Liver (tissue), 9 donors: ENCODE data around the gene NIT2. TPM values are rescaled to one million over a fixed set of nuclear protein-coding genes. Genes with fewer than 3 reads are reported as not detected.

Experiments used
- DNase-seq: peaks from one replicate; pipeline ENCODE4 v3.0.0-alpha.2; 2017; ENCODE audit warnings: low spot score
- H3K27ac ChIP-seq, 2 donors: one replicate each; pipeline ENCODE4 v1.7.0; 2013; ENCODE audit warnings: inconsistent platforms in 2 of 2, low read length in 2 of 2, control low read depth in 1 of 2, low read depth in 1 of 2, mild to moderate bottlenecking in 1 of 2
- H3K27me3 ChIP-seq, 4 donors: one replicate each; pipeline versions ENCODE4 v1.6.1 to v1.7.0; 2013; ENCODE audit warnings: low read length in 3 of 4, inconsistent platforms in 1 of 4, mild to moderate bottlenecking in 1 of 4, moderate library complexity in 1 of 4; ENCODE audit not compliant: control insufficient read depth in 4 of 4, insufficient read depth in 4 of 4
- H3K36me3 ChIP-seq, 4 donors: one replicate each; pipeline versions ENCODE4 v1.6.1 to v1.7.0; 2013; ENCODE audit warnings: low read length in 3 of 4, mild to moderate bottlenecking in 3 of 4, low read depth in 1 of 4, moderate library complexity in 1 of 4; ENCODE audit not compliant: control insufficient read depth in 4 of 4, insufficient read depth in 3 of 4
- H3K4me1 ChIP-seq, 4 donors: one replicate each; pipeline versions ENCODE4 v1.6.1 to v1.7.0; 2013; ENCODE audit warnings: low read length in 3 of 4, mild to moderate bottlenecking in 3 of 4, moderate library complexity in 1 of 4; ENCODE audit not compliant: control insufficient read depth in 4 of 4, insufficient read depth in 4 of 4
- H3K4me3 ChIP-seq, 3 donors: one replicate each; pipeline versions ENCODE4 v1.6.1 to v1.7.0; 2013; ENCODE audit warnings: low read length in 3 of 3, control low read depth in 1 of 3, low read depth in 1 of 3, mild to moderate bottlenecking in 1 of 3
- H3K9ac ChIP-seq, 2 donors: one replicate each; pipeline ENCODE4 v1.7.0; 2013; ENCODE audit warnings: low read length in 2 of 2, mild to moderate bottlenecking in 2 of 2, moderate library complexity in 2 of 2, control low read depth in 1 of 2, low read depth in 1 of 2
- H3K9me3 ChIP-seq, 4 donors: one replicate each; pipeline versions ENCODE4 v1.6.1 to v1.7.0; 2013; ENCODE audit warnings: low read length in 3 of 4; ENCODE audit not compliant: control insufficient read depth in 4 of 4
- CTCF ChIP-seq: fragments of 150-350 bp; IDR thresholded peaks from 2 replicates; pipeline ENCODE4 v1.5.1; 2017; ENCODE audit warnings: improper control_type of control experiment, low read depth, low read length; ENCODE audit not compliant: missing input control
- EGR1 ChIP-seq, 2 donors: IDR thresholded peaks; 2 replicates each; pipeline ENCODE4 v1.6.1; 2016 to 2018; ENCODE audit warnings: antibody characterized with exemption in 2 of 2, low read depth in 2 of 2
- FOXA1 ChIP-seq: IDR thresholded peaks from 2 replicates; pipeline ENCODE4 v1.6.1; 2016; ENCODE audit warnings: antibody characterized with exemption
- FOXA2 ChIP-seq: IDR thresholded peaks from 2 replicates; pipeline ENCODE4 v1.6.1; 2016; ENCODE audit warnings: antibody characterized with exemption
- GABPA ChIP-seq, 2 donors: IDR thresholded peaks in 1 of 2; conservative IDR thresholded peaks in 1 of 2; 2 replicates each; pipeline ENCODE4 v1.6.1; 2016; ENCODE audit warnings: antibody characterized with exemption in 2 of 2, mild to moderate bottlenecking in 1 of 2, moderate library complexity in 1 of 2
- HNF4A ChIP-seq, 2 donors: conservative IDR thresholded peaks; 2 replicates each; pipeline ENCODE4 v1.6.1; 2016; ENCODE audit warnings: antibody characterized with exemption in 2 of 2, mild to moderate bottlenecking in 2 of 2
- HNF4G ChIP-seq: IDR thresholded peaks from 2 replicates; pipeline ENCODE4 v1.6.1; 2016; ENCODE audit warnings: antibody characterized with exemption
- JUND ChIP-seq, 2 donors: IDR thresholded peaks; 2 replicates each; pipeline ENCODE4 v1.6.1; 2016; ENCODE audit warnings: antibody characterized with exemption in 2 of 2
- NR2F2 ChIP-seq: IDR thresholded peaks from 2 replicates; pipeline ENCODE4 v1.6.1; 2016; ENCODE audit warnings: antibody characterized with exemption
- RAD21 ChIP-seq, 2 donors: IDR thresholded peaks; 2 replicates each; pipeline ENCODE4 v1.6.1; 2016; ENCODE audit warnings: antibody characterized with exemption in 2 of 2, mild to moderate bottlenecking in 2 of 2
- REST ChIP-seq: IDR thresholded peaks from 2 replicates; pipeline ENCODE4 v1.6.1; 2016; ENCODE audit warnings: antibody characterized with exemption, mild to moderate bottlenecking
- RXRA ChIP-seq, 2 donors: IDR thresholded peaks; 2 replicates each; pipeline ENCODE4 v1.6.1; 2017 to 2018; ENCODE audit warnings: antibody characterized with exemption in 2 of 2, mild to moderate bottlenecking in 1 of 2
- SP1 ChIP-seq: IDR thresholded peaks from 2 replicates; pipeline ENCODE4 v1.6.1; 2018; ENCODE audit warnings: antibody characterized with exemption, mild to moderate bottlenecking
- YY1 ChIP-seq: IDR thresholded peaks from 2 replicates; pipeline ENCODE4 v1.6.1; 2016; ENCODE audit warnings: antibody characterized with exemption, mild to moderate bottlenecking
- WGBS: extraction: QIAGEN DNeasy Blood & Tissue Kit; methylation state at CpG from one replicate; pipeline ENCODE4 v1.1.7; 2013; 5-methylcytosine and 5-hydroxymethylcytosine counted together
- polyA plus RNA-seq, 2 donors: library from polyadenylated mRNA; stranded (reverse) in 1 of 2; unstranded in 1 of 2; fragments of 200-250 nt in 1 of 2; fragments of >200 nt in 1 of 2; fragmentation: Nextera tagmentation in 1 of 2; extraction: Ambion mirVana in 1 of 2; gene quantifications; one replicate each; pipeline versions ENCODE4 v1.2.1 to v1.2.3, GENCODE V29; 2013 to 2015
- total RNA-seq, 2 donors: library from RNA; depleted of rRNA; stranded (reverse); fragments of >200 nt; gene quantifications; one replicate each; pipeline ENCODE4 v1.2.3, GENCODE V29; 2014
- TF ChIP-seq, protein P1 (sequence below): IDR thresholded peaks from 2 replicates; pipeline ENCODE4 v1.6.1; 2016; ENCODE audit warnings: antibody characterized with exemption
- TF ChIP-seq, protein P2 (sequence below): IDR thresholded peaks from 2 replicates; pipeline ENCODE4 v1.6.1; 2016; ENCODE audit warnings: antibody characterized with exemption
- donor health status: healthy.
- donor health status: healthy.
- donor health status: healthy.
- donor health status: healthy.
- donor health status: healthy.

Gene NIT2
- total and polyA plus RNA-seq, 4 donors: 32.4 to 243 (median 55.3) TPM

GRCh38 chr3:100311011-100311410 lies 23.5 kb upstream of the NIT2 start:
- Histone ChIP-seq H3K27me3 (no peaks in the 10 kb centered on the region), H3K27ac (no peak overlapping the region), H3K36me3 (peaks cover 5 to 25% (median 13%) of the 10 kb centered on the region in 4 donors), H3K9me3 (no peaks in the 10 kb centered on the region), H3K4me1 (peaks cover 0 to 15% (median 3%) of the 10 kb centered on the region in 4 donors), H3K9ac (no peak overlapping the region), H3K4me3 (no peak overlapping the region)
- 25% methylated on average over 2 of the region's 2 CpGs for WGBS
- no peak for DNase-seq
- TF ChIP-seq CTCF (no peak), RAD21 (IDR thresholded peaks at IDR 0.05) (no peak), JUND (IDR thresholded peaks at IDR 0.05) (no peak), NR2F2 (no peak), EGR1 (IDR thresholded peaks at IDR 0.05; ENCODE audit: low read depth in 2 of 2) (no peak), HNF4G (no peak), REST (no peak), GABPA (IDR thresholded peaks at IDR 0.05 in 1 of 2, conservative IDR thresholded peaks at IDR 0.05 in 1 of 2) (no peak), HNF4A (conservative IDR thresholded peaks at IDR 0.05) (no peak), FOXA1 (no peak), RXRA (IDR thresholded peaks at IDR 0.05) (no peak), YY1 (no peak)
- TF ChIP-seq, protein P1, sequence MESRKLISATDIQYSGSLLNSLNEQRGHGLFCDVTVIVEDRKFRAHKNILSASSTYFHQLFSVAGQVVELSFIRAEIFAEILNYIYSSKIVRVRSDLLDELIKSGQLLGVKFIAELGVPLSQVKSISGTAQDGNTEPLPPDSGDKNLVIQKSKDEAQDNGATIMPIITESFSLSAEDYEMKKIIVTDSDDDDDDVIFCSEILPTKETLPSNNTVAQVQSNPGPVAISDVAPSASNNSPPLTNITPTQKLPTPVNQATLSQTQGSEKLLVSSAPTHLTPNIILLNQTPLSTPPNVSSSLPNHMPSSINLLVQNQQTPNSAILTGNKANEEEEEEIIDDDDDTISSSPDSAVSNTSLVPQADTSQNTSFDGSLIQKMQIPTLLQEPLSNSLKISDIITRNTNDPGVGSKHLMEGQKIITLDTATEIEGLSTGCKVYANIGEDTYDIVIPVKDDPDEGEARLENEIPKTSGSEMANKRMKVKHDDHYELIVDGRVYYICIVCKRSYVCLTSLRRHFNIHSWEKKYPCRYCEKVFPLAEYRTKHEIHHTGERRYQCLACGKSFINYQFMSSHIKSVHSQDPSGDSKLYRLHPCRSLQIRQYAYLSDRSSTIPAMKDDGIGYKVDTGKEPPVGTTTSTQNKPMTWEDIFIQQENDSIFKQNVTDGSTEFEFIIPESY: no peak
- TF ChIP-seq, protein P2, sequence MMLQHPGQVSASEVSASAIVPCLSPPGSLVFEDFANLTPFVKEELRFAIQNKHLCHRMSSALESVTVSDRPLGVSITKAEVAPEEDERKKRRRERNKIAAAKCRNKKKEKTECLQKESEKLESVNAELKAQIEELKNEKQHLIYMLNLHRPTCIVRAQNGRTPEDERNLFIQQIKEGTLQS: no peak

DNA sequence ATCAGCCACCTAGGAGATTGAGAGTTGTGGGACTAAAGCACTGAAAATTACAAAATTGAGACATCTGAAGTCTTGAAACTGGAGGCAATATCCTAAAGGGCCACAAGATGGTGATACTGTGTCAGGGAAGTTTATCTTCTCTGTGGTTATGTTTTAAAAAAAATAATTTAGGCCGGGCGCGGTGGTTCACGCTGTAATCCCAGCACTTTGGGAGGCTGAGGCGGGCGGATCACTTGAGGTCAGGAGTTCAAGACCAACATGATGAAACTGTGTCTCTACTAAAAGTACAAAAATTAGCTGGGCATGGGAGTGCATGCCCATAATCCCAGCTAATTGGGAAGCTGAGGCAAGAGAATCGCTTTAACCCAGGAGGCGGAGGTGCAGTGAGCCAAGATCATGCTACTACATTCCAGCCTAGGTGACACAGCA lies 17.9 kb upstream of the NIT2 start:
- Histone ChIP-seq H3K4me3 (no peak overlapping the region), H3K27ac (peak overlapping the region; percentile 57 to 62), H3K36me3 (peaks cover 2 to 15% (median 8%) of the 10 kb centered on the region in 4 donors), H3K4me1 (peaks cover 2 to 15% (median 10%) of the 10 kb centered on the region in 4 donors), H3K9me3 (no peaks in the 10 kb centered on the region), H3K27me3 (no peaks in the 10 kb centered on the region), H3K9ac (no peak overlapping the region)
- WGBS: 14% methylated on average over 8 of the region's 8 CpGs
- DNase-seq: peak; percentile 43
- TF ChIP-seq JUND (IDR thresholded peaks at IDR 0.05) (peak in 1 of 2 donors; percentile 12), RAD21 (IDR thresholded peaks at IDR 0.05) (peak; percentile 96), NR2F2 (peak; percentile 65), FOXA2 (no peak), SP1 (peak; percentile 21), CTCF (peak; percentile 82), HNF4A (conservative IDR thresholded peaks at IDR 0.05) (peak; percentile 49 to 51), RXRA (IDR thresholded peaks at IDR 0.05) (peak; percentile 72 to 87), GABPA (IDR thresholded peaks at IDR 0.05 in 1 of 2, conservative IDR thresholded peaks at IDR 0.05 in 1 of 2) (no peak)
- TF ChIP-seq, protein P2: peak; percentile 61
